ENCODE data around the gene ASGR2. TPM values are rescaled to one million over a fixed set of nuclear protein-coding genes. Genes with fewer than 3 reads are reported as not detected.

Gene ASGR2
- total and polyA plus RNA-seq, 2 of the 13 experiments (the other 11 are each of a cell fraction or from before 2014, with no cell fraction given) = 320 to 754 TPM

DNA sequence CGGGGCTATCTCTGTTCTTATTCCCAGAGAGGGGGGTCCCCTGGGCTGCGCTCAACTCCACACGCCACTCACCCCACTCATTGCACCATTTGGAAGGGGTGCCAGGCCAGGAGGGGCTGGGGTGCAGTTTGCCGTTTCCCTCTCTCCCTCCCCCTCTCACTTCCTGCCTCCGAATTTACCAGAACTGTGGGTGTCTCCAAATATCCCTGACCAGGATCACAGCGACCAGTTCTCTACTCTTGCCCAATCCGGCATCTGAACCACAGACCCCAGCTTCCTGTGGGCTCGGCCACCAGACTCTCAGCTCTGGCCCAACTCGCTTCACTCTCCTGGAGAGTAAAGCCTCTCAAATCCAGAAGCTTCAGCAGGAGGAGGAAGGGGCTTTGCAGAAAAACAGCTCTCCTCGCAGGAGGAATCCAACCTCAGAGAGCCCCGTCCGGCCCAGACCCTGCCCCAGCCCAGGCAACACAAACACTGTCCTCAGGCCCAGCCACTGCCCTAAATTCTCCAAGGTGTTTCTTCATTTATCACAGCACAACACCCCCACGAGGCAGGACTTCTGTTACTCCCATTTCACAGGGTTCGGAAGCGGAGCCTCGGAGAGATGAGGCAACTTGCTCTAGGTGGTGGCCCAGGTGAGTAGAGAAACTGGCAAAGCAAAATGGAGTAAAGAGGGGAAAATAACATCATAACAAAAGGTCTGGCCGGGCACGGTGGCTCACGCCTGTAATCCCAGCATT, 423 bp upstream of the ASGR2 start (continued):
- TF ChIP-seq, protein P1, sequence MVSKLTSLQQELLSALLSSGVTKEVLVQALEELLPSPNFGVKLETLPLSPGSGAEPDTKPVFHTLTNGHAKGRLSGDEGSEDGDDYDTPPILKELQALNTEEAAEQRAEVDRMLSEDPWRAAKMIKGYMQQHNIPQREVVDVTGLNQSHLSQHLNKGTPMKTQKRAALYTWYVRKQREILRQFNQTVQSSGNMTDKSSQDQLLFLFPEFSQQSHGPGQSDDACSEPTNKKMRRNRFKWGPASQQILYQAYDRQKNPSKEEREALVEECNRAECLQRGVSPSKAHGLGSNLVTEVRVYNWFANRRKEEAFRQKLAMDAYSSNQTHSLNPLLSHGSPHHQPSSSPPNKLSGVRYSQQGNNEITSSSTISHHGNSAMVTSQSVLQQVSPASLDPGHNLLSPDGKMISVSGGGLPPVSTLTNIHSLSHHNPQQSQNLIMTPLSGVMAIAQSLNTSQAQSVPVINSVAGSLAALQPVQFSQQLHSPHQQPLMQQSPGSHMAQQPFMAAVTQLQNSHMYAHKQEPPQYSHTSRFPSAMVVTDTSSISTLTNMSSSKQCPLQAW (CRISPR knock-in tag; IDR thresholded peaks at IDR 0.05) = no peak
- TF ChIP-seq ZNF589 (CRISPR knock-in tag; conservative IDR thresholded peaks at IDR 0.05) (no peak), ZNF30 (CRISPR knock-in tag; IDR thresholded peaks at IDR 0.05) (no peak), TBP (CRISPR knock-in tag; IDR thresholded peaks at IDR 0.05) (no peak), ZNF367 (CRISPR knock-in tag; IDR thresholded peaks at IDR 0.05; ENCODE audit: borderline replicate concordance) (no peak), NFIB (CRISPR knock-in tag; IDR thresholded peaks at IDR 0.05; ENCODE audit: borderline replicate concordance) (no peak), ZNF841 (CRISPR knock-in tag; IDR thresholded peaks at IDR 0.05; ENCODE audit: borderline replicate concordance) (no peak), ZNF7 (CRISPR knock-in tag; IDR thresholded peaks at IDR 0.05) (no peak)
- TF ChIP-seq, protein P2, sequence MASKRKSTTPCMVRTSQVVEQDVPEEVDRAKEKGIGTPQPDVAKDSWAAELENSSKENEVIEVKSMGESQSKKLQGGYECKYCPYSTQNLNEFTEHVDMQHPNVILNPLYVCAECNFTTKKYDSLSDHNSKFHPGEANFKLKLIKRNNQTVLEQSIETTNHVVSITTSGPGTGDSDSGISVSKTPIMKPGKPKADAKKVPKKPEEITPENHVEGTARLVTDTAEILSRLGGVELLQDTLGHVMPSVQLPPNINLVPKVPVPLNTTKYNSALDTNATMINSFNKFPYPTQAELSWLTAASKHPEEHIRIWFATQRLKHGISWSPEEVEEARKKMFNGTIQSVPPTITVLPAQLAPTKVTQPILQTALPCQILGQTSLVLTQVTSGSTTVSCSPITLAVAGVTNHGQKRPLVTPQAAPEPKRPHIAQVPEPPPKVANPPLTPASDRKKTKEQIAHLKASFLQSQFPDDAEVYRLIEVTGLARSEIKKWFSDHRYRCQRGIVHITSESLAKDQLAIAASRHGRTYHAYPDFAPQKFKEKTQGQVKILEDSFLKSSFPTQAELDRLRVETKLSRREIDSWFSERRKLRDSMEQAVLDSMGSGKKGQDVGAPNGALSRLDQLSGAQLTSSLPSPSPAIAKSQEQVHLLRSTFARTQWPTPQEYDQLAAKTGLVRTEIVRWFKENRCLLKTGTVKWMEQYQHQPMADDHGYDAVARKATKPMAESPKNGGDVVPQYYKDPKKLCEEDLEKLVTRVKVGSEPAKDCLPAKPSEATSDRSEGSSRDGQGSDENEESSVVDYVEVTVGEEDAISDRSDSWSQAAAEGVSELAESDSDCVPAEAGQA (IDR thresholded peaks at IDR 0.05; ENCODE audit: low read depth) = no peak
- TF ChIP-seq, protein P2 (CRISPR knock-in tag; IDR thresholded peaks at IDR 0.05; ENCODE audit: borderline replicate concordance) = peak; percentile 44; the same call in 1 of the 2 replicates
- TF ChIP-seq, protein P3, sequence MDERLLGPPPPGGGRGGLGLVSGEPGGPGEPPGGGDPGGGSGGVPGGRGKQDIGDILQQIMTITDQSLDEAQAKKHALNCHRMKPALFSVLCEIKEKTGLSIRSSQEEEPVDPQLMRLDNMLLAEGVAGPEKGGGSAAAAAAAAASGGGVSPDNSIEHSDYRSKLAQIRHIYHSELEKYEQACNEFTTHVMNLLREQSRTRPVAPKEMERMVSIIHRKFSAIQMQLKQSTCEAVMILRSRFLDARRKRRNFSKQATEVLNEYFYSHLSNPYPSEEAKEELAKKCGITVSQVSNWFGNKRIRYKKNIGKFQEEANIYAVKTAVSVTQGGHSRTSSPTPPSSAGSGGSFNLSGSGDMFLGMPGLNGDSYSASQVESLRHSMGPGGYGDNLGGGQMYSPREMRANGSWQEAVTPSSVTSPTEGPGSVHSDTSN (CRISPR knock-in tag; IDR thresholded peaks at IDR 0.05) = no peak
- TF ChIP-seq, protein P4, sequence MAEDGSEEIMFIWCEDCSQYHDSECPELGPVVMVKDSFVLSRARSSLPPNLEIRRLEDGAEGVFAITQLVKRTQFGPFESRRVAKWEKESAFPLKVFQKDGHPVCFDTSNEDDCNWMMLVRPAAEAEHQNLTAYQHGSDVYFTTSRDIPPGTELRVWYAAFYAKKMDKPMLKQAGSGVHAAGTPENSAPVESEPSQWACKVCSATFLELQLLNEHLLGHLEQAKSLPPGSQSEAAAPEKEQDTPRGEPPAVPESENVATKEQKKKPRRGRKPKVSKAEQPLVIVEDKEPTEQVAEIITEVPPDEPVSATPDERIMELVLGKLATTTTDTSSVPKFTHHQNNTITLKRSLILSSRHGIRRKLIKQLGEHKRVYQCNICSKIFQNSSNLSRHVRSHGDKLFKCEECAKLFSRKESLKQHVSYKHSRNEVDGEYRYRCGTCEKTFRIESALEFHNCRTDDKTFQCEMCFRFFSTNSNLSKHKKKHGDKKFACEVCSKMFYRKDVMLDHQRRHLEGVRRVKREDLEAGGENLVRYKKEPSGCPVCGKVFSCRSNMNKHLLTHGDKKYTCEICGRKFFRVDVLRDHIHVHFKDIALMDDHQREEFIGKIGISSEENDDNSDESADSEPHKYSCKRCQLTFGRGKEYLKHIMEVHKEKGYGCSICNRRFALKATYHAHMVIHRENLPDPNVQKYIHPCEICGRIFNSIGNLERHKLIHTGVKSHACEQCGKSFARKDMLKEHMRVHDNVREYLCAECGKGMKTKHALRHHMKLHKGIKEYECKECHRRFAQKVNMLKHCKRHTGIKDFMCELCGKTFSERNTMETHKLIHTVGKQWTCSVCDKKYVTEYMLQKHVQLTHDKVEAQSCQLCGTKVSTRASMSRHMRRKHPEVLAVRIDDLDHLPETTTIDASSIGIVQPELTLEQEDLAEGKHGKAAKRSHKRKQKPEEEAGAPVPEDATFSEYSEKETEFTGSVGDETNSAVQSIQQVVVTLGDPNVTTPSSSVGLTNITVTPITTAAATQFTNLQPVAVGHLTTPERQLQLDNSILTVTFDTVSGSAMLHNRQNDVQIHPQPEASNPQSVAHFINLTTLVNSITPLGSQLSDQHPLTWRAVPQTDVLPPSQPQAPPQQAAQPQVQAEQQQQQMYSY (CRISPR knock-in tag; IDR thresholded peaks at IDR 0.05) = 0 out of 2 replicates have a peak, but pooled peaks have one; percentile 21
- TF ChIP-seq, protein P5, sequence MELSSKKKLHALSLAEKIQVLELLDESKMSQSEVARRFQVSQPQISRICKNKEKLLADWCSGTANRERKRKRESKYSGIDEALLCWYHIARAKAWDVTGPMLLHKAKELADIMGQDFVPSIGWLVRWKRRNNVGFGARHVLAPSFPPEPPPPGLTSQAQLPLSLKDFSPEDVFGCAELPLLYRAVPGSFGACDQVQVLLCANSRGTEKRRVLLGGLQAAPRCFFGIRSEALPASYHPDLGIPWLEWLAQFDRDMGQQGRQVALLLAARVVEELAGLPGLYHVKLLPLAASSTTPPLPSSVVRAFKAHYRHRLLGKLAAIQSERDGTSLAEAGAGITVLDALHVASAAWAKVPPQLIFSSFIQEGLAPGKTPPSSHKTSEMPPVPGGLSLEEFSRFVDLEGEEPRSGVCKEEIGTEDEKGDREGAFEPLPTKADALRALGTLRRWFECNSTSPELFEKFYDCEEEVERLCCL (CRISPR knock-in tag; IDR thresholded peaks at IDR 0.05; ENCODE audit: borderline replicate concordance) = no peak
